Astrocyte of the cerebellum (primary cell): Measurements from ENCODE around the gene ATF7IP2.
"Not testable (repeated sequence)": the region's sequence is repeated elsewhere in the genome, so short reads cannot be mapped to it uniquely, and the experiment has no call there.

Experiments
- DNase-seq: peaks from one replicate; pipeline ENCODE4 v3.0.0-alpha.2; 2011; ENCODE audit warnings: low read depth
- H3K4me3 ChIP-seq: 2 replicates; pipeline ENCODE4 v1.5.1; 2011; ENCODE audit warnings: mild to moderate bottlenecking, low read depth, low read length, moderate library complexity
- CTCF ChIP-seq: IDR thresholded peaks from 2 replicates; pipeline ENCODE4 v1.5.1; 2012; ENCODE audit warnings: low read length, low read depth, moderate library complexity, mild to moderate bottlenecking; ENCODE audit errors: missing control alignments
- in situ Hi-C: cut with HindIII; loops from 2 replicates; pipeline ENCODE4 v1.10.0; 2017; ENCODE audit warnings: low sequenced_read_pairs

ATF7IP2 gene

GRCh38 chr16:10385725-10386516 is at the start of gene ATF7IP2:
Gene ATF7IP2 (plus strand): TSS chr16:10386061. CDS start chr16:10430621, 44,560 bp downstream.
- peak; percentile 76 for DNase-seq
- no peak for TF ChIP-seq CTCF
- in situ Hi-C loops = no loop called here
- H3K4me3 ChIP-seq = peak within 1 kb of the TSS; percentile 80

- H3K4me3 ChIP-seq = no peak overlapping the region
- DNase-seq = peak; percentile 9
- TF ChIP-seq CTCF = no peak
- in situ Hi-C loops = no loop called here
These were observed 47.4 kb upstream of the ATF7IP2 start for GRCh38 chr16:10338426-10338825.

GRCh38 chr16:10339777-10340732 is 45.8 kb upstream of the ATF7IP2 start:
- no peak overlapping the region for H3K4me3 ChIP-seq
- TF ChIP-seq CTCF = no peak
- in situ Hi-C loops = no loop called here
- no peak for DNase-seq

GRCh38 chr16:10343124-10343760 is 42.6 kb upstream of the ATF7IP2 start:
- no peak for DNase-seq
- TF ChIP-seq CTCF = no peak
- in situ Hi-C loops = no loop called here
- H3K4me3 ChIP-seq = no peak overlapping the region

- in situ Hi-C loops, H3K4me3 ChIP-seq, DNase-seq: not testable (repeated sequence)
These were observed 41.2 kb upstream of the ATF7IP2 start for GRCh38 chr16:10344699-10345098.

- in situ Hi-C loops = no loop called here
- no peak for DNase-seq
These were observed 40.2 kb upstream of the ATF7IP2 start for GRCh38 chr16:10345629-10346028.

More at GRCh38 chr16:10345629-10346028, 40.2 kb upstream of the ATF7IP2 start:
- H3K4me3 ChIP-seq = no peak overlapping the region
- no peak for TF ChIP-seq CTCF
